ENCODE results near the gene LRMDA. TPM values are rescaled to one million over a fixed set of nuclear protein-coding genes. Genes with fewer than 3 reads are reported as not detected.

The LRMDA gene
- total and polyA plus RNA-seq, 2 donors (not counting 1 experiment from before 2014, with no cell fraction given): 0.12 TPM; not detected in 1

- H3K9me3 Mint-ChIP-seq (ENCODE audit: insufficient read depth): no peaks in the 10 kb centered on the region
These were observed 962.7 kb downstream of the LRMDA start for GRCh38 chr10:76393875-76394706.

More at GRCh38 chr10:76393875-76394706, 962.7 kb downstream of the LRMDA start:
- Histone ChIP-seq H3K4me1 (ENCODE audit: control insufficient read depth in 2 of 2, insufficient read depth in 2 of 2, low read length in 2 of 2) (no peaks in the 10 kb centered on the region), H3K36me3 (replicated peaks in 1 of 2; ENCODE audit: control extremely low read depth in 1 of 2, control insufficient read depth in 1 of 2, extremely low read depth in 1 of 2, insufficient read depth in 2 of 2, low read length in 1 of 2) (no peaks in the 10 kb centered on the region), H3K9me3 (ENCODE audit: control extremely low read depth in 1 of 3, control insufficient read depth in 2 of 3, insufficient read depth in 1 of 3, low read length in 2 of 3) (no peaks in the 10 kb centered on the region), H2AFZ (ENCODE audit: insufficient read depth, low read depth, low read length, poor library complexity, severe bottlenecking) (no peak overlapping the region), H3K9ac (ENCODE audit: low read length) (no peak overlapping the region), H3K4me2 (replicated peaks; ENCODE audit: low read depth, low read length, poor library complexity, severe bottlenecking) (no peak overlapping the region), H3K27ac (ENCODE audit: low read length in 2 of 2) (no peak overlapping the region), H4K20me1 (ENCODE audit: control insufficient read depth, insufficient read depth, low read length, poor library complexity, severe bottlenecking) (no peaks in the 10 kb centered on the region), H3K27me3 (replicated peaks in 1 of 4; ENCODE audit: control extremely low read depth in 1 of 4, control insufficient read depth in 3 of 4, insufficient read depth in 4 of 4, low read length in 3 of 4) (no peaks in the 10 kb centered on the region), H3K79me2 (ENCODE audit: control insufficient read depth, insufficient read depth, low read length) (no peaks in the 10 kb centered on the region), H3K4me3 (ENCODE audit: control extremely low read depth in 1 of 5, extremely low read depth in 1 of 5, insufficient read depth in 1 of 5, low read depth in 2 of 5, low read length in 4 of 5) (no peak overlapping the region)
- Mint-ChIP-seq H3K27me3 (no peaks in the 10 kb centered on the region), H3K4me1 (no peaks in the 10 kb centered on the region), H3K27ac (no peak overlapping the region), H3K4me3 (no peak overlapping the region)
- no peak for ATAC-seq (ENCODE audit: low read depth)
- POLR2A ChIA-PET: no interaction called here
- CTCF ChIA-PET: no interaction called here
- intact Hi-C loops (cut with micrococcal nuclease): loop anchor here (10.0 kb wide), 1 partner anchor 51 kb away; no protein-coding TSS in a partner anchor
- WGBS (ENCODE audit: insufficient coverage): no CpG with 5 or more reads among the region's 3 CpGs
- TF ChIP-seq EZH2 (IDR thresholded peaks at IDR 0.05; ENCODE audit: borderline replicate concordance, insufficient read depth, low read depth, low read length, poor library complexity, severe bottlenecking) (no peak), CTCF (IDR thresholded peaks at IDR 0.05) (no peak)
- no peak for DNase-seq
